Measurements from ENCODE around the gene PRKAG2.

GRCh38 chr7:151809146-151809863 lies 67.6 kb downstream of the PRKAG2 start:
- TF ChIP-seq ADNP (CRISPR knock-in tag; IDR thresholded peaks at IDR 0.05) (no peak), POLR2A (IDR thresholded peaks at IDR 0.05; ENCODE audit: insufficient read depth in 1 of 2, low read depth in 2 of 2, low read length in 2 of 2) (no peak), TEAD2 (CRISPR knock-in tag; IDR thresholded peaks at IDR 0.05) (no peak), MTF1 (CRISPR knock-in tag; IDR thresholded peaks at IDR 0.05) (no peak), JUN (CRISPR knock-in tag; IDR thresholded peaks at IDR 0.05) (no peak), FOXK2 (IDR thresholded peaks at IDR 0.05) (no peak), CTCF (CRISPR knock-in tag; IDR thresholded peaks at IDR 0.05) (no peak), CREB1 (IDR thresholded peaks at IDR 0.05) (no peak), CREB1 (CRISPR knock-in tag; IDR thresholded peaks at IDR 0.05) (no peak), DDIT3 (CRISPR knock-in tag; IDR thresholded peaks at IDR 0.05) (no peak), POLR2AphosphoS2 (IDR thresholded peaks at IDR 0.05; ENCODE audit: low read depth, low read length) (no peak), HIC2 (CRISPR knock-in tag; IDR thresholded peaks at IDR 0.05; ENCODE audit: low read depth) (no peak), KLF9 (CRISPR knock-in tag; IDR thresholded peaks at IDR 0.05; ENCODE audit: low read depth) (no peak)
- TF ChIP-seq, protein P1, sequence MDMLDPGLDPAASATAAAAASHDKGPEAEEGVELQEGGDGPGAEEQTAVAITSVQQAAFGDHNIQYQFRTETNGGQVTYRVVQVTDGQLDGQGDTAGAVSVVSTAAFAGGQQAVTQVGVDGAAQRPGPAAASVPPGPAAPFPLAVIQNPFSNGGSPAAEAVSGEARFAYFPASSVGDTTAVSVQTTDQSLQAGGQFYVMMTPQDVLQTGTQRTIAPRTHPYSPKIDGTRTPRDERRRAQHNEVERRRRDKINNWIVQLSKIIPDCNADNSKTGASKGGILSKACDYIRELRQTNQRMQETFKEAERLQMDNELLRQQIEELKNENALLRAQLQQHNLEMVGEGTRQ (IDR thresholded peaks at IDR 0.05; ENCODE audit: low read depth, low read length) = no peak
- TF ChIP-seq, protein P1 (CRISPR knock-in tag; IDR thresholded peaks at IDR 0.05; ENCODE audit: borderline replicate concordance) = no peak
- TF ChIP-seq, protein P2, sequence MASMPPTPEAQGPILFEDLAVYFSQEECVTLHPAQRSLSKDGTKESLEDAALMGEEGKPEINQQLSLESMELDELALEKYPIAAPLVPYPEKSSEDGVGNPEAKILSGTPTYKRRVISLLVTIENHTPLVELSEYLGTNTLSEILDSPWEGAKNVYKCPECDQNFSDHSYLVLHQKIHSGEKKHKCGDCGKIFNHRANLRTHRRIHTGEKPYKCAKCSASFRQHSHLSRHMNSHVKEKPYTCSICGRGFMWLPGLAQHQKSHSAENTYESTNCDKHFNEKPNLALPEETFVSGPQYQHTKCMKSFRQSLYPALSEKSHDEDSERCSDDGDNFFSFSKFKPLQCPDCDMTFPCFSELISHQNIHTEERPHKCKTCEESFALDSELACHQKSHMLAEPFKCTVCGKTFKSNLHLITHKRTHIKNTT (CRISPR knock-in tag; IDR thresholded peaks at IDR 0.05) = no peak
